HK-2 (cell line): ENCODE data around the gene ACTR1A.
"Not testable (repeated sequence)": the region's sequence is repeated elsewhere in the genome, so short reads cannot be mapped to it uniquely, and the experiment has no call there.

Experiments
- DNase-seq: peaks from one replicate; pipeline ENCODE4 v3.0.0-alpha.2; 2018; ENCODE audit not compliant: unreplicated experiment

Gene ACTR1A

GRCh38 chr10:102502337-102503151 lies at the start of gene ACTR1A:
Gene ACTR1A, minus strand, starts transcription at chr10:102502712. Its CDS starts 65 bp downstream, at chr10:102502647.
- DNase-seq = peak; percentile 98

- DNase-seq = no peak
Measured at GRCh38 chr10:102550636-102551210, 48.2 kb upstream of the ACTR1A start.

- no peak for DNase-seq
Measured at GRCh38 chr10:102549549-102549948, 47.0 kb upstream of the ACTR1A start.

DNA sequence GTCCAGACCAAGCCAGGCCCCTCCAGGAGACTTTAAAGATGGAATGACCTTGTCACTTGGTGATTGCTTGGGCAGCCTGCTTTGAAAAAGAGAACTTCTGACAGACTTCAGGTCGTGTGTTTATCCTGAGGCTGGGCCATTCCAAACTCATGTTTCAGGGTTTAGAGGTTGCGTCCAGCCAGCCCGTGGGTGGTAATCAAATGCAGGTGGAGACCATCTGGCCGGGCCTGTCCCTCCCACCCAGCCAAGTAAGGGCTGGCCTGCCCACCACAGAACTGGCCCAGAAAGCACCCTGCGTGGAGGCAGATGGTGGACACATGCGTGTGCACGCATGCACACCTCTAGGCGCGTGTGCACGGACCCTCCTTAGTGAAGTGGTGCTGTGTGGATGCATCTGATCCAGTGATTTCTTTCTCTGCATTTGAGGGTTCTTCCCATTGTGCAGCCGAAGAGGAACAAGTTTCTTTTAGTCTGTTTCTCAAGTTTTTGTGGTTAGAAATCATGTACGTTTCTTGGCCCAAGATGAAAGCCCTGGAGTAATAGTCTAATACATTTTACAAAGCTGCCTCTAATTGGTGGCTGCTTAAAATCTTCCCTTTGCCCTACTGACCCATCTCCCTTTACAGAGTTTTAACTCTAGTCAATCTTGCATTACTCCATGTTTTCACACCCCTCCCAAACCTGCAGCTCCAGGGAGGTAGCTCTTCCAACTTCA lies 44.3 kb upstream of the ACTR1A start:
- no peak for DNase-seq

DNA sequence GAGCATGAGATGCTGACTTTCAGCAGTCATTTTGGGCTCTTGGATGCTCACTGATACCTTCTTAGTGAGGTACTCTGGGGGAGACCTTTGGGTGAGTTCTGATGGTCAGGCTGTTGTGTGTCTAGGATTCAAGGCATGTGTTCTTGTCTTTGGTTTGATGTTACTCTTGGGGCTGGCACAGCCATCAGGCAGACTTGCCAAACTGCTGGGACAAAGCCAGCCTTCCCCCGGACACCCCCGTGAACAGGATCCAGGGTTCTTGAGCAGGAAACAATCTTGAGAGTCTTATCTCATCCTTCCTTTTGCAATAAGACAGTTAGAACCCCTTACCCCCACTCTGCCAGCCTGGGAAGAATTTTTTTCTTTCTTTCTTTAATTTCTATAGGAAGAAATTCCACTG lies 43.5 kb upstream of the ACTR1A start:
- no peak for DNase-seq

- DNase-seq = no peak
Measured at GRCh38 chr10:102545265-102545871, 42.9 kb upstream of the ACTR1A start.

GRCh38 chr10:102542800-102543418 lies 40.4 kb upstream of the ACTR1A start:
- DNase-seq = no peak

GRCh38 chr10:102540023-102540422 lies 37.5 kb upstream of the ACTR1A start:
- DNase-seq = no peak

DNA sequence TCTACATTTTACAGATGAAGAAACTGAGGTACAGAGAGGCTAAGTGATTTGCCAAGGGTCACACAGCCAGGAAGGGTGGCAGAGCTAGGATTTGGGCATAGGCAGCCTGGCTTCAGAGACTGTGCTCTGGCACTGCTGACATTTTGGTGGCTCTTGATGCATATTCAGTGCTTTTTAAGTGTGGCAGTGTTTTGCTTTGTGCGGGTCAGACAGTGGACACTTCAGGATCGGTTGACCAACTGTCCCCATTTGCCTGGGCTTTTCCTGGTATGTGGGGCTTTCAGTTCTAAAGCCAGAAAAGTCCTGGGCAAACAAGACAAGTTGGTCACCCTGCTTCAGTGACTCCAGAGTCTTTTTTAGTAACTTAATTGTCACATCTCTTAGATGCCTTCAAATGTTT lies 36.3 kb upstream of the ACTR1A start:
- no peak for DNase-seq

DNA sequence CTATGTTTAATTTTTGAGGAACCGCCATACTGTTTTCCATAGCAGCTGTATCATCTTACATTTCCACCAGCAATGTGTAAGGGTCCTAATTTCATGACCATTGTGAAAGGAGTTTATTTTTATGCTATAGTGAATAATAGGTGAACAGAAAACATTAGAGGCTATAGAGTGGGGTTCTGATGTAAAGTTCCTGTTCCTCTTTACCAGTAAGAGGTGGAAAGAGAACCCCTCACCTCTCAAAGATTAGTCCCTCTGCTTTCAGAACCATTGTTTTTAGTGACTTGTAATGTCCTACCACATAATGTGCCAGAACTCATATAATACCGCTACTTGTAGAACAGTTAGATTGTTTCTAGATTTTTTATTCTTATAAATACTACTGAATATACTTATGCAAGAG lies 35.4 kb upstream of the ACTR1A start:
- DNase-seq = no peak

- no peak for DNase-seq
Measured at GRCh38 chr10:102537367-102537766, 34.9 kb upstream of the ACTR1A start.

GRCh38 chr10:102535481-102536147 lies 33.1 kb upstream of the ACTR1A start:
- no peak for DNase-seq

- not testable (repeated sequence) for DNase-seq
Measured at GRCh38 chr10:102534966-102535365, 32.5 kb upstream of the ACTR1A start.

DNA sequence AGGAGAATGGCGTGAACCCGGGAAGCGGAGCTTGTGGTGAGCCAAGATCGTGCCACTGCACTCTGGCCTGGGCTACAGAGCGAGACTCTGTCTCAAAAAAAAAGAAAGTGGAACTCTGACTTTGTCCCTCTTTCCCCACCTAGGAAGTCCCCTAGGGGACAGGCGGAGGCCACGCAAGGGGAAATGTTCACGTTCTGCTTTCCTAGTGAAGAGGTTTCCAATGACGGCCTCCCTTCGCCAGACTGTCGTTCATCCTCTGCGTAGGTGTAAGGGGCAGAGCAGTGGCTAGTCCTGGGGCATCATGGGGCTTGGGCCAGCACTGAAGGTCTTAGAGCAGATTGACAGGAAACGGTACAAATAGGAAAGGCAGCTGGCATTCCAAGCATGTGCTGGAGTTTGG lies 31.8 kb upstream of the ACTR1A start:
- DNase-seq = no peak

DNA sequence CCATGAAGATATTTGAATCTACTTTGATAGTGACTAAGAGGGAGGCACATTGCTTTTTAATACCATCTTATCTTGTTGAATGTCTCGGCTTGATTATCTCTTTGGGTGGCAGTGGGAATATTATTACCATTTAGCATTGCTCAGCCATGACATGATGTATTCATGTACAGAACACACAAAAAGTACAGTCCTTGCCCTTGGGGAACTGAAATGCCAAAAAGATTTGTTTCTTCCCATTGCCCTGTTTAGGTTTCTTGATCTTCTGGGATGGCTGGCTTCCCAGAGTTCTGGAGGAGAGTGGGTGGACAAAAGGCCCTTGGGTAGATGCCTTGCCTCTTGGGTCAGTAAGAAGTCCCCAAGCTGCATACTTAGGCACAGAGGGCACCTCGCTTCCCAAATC lies 25.0 kb upstream of the ACTR1A start:
- no peak for DNase-seq

GRCh38 chr10:102524746-102525145 lies 22.2 kb upstream of the ACTR1A start:
- DNase-seq = no peak

DNA sequence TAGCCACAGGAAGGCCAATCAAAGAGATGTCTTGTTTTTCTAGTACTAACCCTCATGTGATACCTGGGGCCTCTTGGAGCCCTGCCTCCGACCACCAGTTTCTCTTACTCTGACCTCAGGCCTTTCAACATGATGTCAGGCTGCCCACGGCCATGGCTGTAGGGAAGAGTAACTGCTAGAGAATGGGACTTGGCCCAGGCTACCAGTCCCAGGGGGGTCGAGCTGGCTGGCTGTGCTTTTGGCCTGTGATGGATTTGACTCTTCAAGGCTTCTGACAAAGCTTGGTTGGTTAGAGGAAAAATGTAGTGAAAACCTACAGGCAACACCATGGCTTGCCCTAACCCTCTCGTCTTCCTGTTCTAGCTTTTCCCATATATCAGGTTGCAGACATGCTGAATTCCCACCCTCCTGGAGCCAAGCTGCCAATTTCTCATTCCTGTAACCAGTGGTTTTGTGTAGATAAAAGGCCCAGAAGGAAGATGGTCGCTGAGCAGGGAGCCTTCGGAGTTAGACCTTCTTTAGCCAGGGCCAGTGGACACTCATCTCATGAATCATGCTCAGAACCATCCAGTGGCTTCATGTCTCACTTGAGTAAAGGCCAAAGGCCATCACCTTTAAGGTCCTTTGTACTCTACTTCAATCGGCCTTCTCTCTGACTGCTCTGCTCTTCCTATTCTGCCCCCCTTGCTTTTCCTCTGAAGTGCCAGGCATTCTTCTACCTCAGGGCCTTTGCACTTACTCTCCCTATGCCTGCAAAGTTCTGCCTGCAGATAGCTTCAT lies 20.9 kb upstream of the ACTR1A start:
- peak; percentile 31 for DNase-seq

DNA sequence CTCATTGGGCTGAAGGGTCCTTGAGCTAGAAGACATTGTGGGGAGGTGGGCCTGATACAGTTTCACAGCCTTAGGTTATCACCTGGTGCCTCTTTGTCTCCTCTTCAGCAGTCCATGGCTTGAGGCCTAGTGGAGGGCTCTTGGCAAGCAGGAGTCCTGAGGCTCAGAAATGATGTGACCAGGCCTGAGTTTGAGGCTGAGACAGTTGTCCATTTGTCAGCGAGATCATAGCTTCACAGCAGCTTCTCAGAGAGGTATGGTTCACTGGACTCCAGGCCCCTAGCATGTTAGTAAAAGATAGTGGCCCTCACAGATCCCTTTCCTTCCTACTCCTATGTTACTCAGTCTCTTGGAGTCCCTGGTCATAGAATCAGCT lies 20.4 kb upstream of the ACTR1A start:
- no peak for DNase-seq

DNA sequence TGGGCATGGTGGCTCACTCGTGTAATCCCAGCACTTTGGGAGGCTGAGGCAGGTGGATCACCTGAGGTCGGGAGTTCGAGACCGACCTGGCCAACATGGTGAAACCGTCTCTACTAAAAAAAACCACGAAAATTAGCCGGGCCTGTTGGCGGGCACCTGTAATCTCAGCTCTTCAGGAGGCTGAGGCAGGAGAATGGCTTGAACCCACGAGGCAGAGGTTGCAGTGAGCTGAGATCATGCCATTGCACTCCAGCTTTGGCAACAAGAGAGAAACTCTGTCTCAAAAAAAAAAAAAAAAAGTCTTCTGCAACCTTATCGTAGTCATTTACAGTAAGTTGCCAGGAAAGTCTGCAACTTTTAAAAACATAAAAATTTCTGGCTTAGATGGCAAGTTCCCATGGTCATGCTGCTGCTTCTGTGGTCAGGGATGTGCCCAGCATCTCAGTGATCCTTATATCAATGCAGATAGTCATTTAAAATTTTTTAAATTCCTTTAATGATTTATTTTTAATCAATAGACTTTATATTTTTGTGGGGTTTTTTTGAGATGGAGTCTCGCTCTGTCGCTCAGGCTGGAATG lies 16.8 kb upstream of the ACTR1A start:
- DNase-seq = no peak

GRCh38 chr10:102517553-102517952 lies 15.0 kb upstream of the ACTR1A start:
- no peak for DNase-seq
